AG20443 (cell line): Measurements from ENCODE around the gene ZNF383.
"Not testable (repeated sequence)": the region's sequence is repeated elsewhere in the genome, so short reads cannot be mapped to it uniquely, and the experiment has no call there.

Source experiments
- DNase-seq: peaks from one replicate; pipeline ENCODE4 v3.0.0; 2012; ENCODE audit warnings: low spot score, mixed read lengths

Gene ZNF383

DNA sequence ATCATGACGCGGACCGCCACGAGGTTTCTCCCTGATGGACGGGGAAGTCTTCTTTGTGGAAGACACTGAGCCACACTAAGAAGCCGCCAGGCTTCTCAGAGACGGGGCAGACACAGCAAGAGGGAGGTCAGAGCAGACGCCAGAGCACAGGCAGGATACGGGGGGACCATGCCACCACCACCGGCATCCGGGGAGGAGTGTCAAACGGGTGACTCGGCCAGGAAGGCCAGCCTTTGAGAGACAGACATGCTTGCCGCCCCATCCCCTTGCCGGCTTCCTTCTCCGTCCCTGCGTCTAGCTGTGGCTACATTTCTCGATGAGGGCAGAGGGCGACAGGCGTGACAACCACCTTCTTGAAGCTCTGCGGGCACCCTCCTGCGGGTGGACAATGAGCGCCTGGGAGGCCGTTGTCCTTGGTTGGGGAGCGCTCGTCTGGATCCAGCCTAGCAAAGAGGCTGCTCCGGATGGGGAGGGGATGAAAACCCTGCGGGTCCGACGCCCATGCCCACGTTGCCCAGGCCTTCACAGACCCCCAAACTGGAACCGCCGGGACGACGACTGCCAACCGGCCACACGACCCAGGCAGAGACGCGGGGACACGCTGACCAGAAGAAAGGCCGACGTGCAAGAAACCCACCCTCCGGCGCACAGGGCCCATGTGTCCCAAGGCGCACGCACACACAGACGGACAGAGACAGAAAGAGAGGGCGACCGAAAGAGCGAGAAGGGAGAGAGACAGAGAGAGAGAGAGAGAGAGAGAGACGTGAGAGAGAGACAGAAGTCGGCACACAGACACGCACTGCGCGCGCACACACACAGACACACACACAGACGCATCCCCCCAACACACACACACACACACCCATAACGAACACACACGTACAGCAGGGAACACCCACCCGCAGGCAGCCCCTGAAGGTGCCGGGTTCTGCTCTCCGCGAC, 75.3 kb downstream of the ZNF383 start:
- DNase-seq = not testable (repeated sequence)

GRCh38 chr19:37294246-37294645, 76.2 kb downstream of the ZNF383 start:
- DNase-seq = not testable (repeated sequence)
